ENCODE data around the gene MTHFSD.

Gene MTHFSD

GRCh38 chr16:86584071-86584685 lies 29.1 kb upstream of the MTHFSD start:
- DNase-seq: no peak

- no peak for DNase-seq
Observed at GRCh38 chr16:86581458-86581857, 26.4 kb upstream of the MTHFSD start.

DNA sequence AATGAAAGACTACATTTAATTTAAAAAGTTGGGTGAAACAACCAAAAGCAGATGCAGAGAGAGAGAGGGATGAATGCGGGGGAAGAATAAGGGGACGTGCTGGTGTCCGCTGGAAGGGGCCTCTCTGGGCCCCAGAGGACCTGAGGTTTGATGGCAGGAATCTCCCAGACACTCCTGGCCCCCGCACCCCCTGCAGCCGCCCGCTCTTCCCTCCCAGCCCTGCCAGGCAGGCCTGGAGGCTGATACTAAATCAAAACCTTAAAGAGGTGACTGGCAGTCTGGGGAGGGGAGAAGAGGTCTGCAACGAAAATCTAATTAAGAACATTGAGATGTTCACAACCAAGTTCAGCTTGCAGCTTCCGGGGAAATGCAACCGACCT lies 25.7 kb upstream of the MTHFSD start:
- no peak for DNase-seq

DNA sequence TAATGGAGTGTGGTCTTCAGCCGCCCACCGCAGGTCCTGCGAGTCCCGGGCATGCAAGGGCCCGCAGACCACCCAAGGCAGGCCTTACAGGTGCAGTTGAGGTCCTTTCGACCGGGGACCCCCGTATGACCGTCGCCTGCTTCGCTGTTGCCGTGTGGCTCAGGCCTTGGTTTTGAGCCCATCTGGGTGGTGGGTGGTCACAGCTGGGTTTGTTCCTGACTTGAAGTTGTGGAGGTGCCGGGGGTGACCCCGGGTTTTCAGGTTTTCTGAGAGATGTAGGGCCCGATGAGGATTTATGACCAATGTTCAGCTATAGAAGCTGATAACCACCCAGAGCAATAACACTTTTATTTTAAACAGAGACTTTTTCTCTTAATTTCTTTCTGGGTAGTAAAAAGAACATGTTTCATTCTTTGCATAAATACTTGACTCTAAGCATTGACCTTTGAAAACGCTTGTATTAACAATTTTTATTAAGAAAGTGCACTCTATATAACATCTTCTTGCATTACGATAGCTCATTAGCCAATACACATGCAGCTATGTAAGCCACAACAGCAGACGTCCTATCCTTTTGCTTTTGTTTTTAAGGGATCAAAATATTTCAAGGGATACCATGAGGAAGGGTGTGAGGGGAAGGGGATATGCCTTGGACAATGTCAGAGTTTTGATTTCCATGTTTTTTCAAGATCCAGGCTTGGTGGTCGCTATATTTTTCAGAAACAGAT lies 25.2 kb upstream of the MTHFSD start:
- DNase-seq: no peak

DNA sequence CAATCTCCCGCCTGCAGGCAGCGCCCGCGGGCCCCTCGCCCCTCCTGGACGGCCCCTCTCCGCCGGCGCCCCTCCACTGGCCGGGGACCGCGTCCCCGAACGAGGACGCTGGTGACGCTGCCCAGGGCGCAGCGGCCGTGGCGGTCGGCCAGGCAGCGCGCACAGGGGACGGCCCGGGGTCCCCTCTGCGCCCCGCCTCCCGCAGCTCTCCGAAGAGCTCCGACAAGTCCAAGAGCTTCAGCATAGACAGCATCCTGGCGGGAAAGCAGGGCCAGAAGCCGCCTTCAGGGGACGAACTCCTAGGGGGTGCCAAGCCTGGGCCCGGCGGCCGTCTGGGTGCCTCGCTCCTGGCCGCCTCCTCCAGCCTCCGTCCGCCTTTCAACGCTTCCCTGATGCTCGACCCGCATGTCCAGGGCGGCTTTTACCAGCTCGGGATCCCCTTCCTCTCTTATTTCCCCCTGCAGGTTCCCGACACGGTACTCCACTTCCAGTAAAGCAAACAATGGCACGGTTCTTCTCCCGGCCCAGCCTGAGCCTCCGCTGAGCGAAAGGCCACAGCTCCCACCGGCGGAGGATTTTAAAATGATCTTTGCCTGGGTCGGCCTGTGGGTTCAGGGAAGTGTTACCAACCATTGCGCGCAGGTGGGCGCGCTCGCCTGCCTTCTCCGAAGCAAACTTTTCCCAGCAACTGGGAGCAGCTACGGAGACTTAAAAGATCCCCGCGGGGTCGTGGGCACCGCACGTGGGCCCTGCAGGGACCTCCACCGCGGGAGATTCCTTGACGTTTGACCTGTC lies 24.4 kb upstream of the MTHFSD start:
- DNase-seq: no peak

DNA sequence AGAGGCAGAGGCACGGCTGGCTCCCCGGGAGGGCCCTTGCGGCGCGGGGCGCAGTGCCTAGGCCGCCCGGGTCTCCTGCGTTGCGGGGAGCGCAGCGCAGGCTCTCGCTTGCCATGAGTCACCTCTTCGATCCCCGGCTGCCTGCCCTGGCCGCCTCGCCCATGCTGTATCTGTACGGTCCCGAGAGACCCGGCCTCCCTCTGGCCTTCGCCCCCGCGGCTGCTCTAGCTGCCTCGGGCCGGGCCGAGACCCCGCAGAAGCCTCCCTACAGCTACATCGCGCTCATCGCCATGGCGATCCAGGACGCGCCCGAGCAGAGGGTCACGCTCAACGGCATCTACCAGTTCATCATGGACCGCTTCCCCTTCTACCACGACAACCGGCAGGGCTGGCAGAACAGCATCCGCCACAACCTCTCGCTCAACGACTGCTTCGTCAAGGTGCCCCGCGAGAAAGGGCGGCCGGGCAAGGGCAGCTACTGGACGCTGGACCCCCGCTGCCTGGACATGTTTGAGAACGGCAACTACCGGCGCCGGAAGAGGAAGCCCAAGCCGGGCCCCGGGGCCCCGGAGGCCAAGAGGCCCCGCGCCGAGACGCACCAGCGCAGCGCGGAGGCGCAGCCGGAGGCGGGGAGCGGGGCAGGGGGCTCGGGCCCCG lies 23.7 kb upstream of the MTHFSD start:
- no peak for DNase-seq

DNA sequence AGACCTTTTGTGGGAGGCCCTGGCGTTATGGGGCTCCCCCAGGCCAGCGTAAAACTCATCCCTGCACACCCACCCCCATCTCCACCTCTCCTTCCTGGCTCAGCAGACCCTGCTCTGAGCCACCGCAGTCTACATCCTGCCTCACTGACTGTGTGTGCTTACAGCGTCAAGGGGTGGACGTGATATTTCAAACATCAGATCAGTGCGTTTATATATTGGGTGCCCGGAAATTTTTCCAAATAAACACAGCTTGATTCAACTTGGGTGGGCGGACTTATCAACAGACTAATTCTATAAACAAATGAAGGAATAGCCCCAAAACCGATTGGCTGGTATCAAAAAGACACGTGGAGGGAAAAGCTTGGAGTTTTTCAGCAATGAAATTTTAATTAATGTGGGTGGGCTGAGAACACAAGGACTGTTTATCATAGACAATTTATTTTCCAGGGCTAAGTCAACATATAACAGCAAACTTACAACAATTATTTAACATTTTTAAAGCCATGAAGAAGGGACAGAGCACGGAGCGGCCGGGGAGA lies 23.1 kb upstream of the MTHFSD start, which contains the start of gene FOXL1:
TSS of gene FOXL1 (plus strand) at position 489 of the 539 bp plus-strand sequence. CDS start 175 bp downstream, outside the sequence.
- DNase-seq: no peak

DNA sequence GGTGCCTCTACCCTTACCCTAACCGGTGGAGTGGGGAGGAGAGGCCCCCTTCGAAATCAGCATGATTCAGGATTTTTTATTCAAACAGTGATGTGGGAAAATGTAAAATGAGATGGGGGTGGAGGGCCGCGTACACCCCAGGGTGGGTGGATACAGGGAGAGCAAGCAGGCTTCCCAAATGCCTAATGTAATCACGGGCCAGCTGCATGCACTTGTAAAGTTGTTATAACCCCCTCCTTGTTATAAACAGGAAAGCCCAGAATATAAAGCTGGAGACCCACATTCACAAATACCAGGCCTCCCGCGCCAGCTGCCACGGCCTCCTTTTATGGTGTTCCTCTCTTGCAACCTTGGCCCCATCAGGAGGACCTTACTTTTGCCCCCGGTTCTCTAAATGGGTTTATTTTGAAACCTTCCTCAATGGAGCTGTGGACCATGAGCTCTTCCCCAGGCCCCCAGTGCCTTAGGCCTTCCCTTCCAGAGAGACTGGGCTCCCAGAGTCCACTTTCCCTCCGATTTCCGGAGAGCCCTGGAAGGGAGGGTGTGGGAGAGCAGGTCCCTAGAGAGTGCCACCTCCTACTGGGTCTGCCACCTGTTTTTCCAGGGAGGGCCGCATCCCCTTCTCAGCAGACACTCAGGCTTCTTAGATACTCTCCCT lies 22.4 kb upstream of the MTHFSD start:
- no peak for DNase-seq

GRCh38 chr16:86576591-86577313 lies 21.7 kb upstream of the MTHFSD start:
- no peak for DNase-seq

GRCh38 chr16:86575754-86576557 lies 20.9 kb upstream of the MTHFSD start:
- DNase-seq: peak; percentile 83

GRCh38 chr16:86575095-86575685 lies 20.2 kb upstream of the MTHFSD start:
- no peak for DNase-seq

GRCh38 chr16:86574646-86575045 lies 19.6 kb upstream of the MTHFSD start:
- DNase-seq: no peak

GRCh38 chr16:86573646-86574508 lies 18.8 kb upstream of the MTHFSD start:
- no peak for DNase-seq

- DNase-seq: no peak
Observed at GRCh38 chr16:86573215-86573614, 18.2 kb upstream of the MTHFSD start.

GRCh38 chr16:86572606-86573005 lies 17.6 kb upstream of the MTHFSD start:
- DNase-seq: no peak

GRCh38 chr16:86572041-86572521 lies 17.0 kb upstream of the MTHFSD start:
- no peak for DNase-seq

- DNase-seq: no peak
Observed at GRCh38 chr16:86571530-86571915, 16.5 kb upstream of the MTHFSD start.

DNA sequence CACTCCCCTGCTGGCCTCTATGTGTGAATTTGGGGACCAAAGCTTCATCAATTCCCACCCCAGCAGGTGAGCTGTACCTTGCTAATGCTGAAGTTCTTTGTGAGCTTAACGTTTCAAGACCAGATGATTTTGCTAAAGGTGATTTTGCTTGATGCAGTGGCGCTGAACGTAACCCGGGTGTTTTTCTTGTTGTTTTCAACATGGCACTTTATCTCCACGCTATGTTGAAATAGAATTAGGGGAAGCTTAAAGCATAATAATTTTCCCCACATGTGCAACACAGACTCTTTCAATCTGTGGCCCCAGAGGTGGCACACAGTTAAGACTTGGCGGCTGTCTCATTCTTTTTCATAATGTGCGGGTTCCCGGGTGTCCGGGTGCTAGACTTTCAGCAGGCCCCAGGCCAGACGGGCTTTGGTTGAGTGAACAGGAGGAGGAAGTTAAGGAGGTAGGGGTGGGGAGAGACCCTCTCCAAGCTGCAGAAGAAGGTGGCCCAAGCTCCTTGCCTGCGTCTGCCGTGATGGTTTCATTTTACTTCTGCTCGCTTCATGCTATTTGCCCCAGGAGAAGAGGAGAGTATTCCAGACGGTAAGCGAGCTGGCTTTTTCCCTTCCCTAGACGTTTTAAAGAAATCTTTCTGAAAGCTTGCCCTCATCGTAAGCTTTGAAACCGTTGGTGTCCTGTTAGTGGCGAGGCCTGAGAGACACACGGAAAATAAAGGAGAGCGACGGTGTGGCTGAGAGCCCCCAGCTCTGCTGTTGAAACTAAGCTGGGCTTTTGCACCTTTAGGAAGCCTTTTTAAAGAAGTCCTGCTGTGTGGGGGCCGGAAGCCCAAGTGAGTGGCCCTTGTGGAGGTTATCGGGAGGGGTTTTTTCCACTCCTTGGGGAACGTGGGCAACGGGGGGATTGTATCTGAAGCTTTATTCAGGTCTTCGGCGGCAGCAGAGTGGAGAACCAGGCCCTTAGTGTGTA lies 15.8 kb upstream of the MTHFSD start:
- DNase-seq: no peak

Data from femur (tissue), 1 donor.